ENCODE data around the gene KDM4C.

KDM4C gene

DNA sequence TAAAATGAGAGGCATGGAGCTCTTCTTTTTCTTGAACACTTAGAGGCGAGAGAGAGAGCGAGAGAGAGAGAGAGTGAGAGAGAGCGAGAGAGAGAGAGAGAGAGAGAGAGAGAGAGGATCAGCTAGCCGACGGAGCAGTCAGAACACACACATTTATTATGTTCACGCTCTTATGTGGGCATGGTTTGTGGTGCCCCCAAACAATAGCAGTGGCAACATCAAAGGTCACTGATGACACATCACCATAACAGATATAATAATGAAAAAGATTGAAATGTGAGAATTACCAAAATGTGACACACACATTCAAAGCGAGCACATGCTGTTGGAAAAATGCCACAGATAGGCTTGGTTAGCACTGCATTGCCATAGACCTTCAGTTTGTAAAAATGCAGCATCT is 116.1 kb downstream of the KDM4C start:
- TF ChIP-seq, protein P1, sequence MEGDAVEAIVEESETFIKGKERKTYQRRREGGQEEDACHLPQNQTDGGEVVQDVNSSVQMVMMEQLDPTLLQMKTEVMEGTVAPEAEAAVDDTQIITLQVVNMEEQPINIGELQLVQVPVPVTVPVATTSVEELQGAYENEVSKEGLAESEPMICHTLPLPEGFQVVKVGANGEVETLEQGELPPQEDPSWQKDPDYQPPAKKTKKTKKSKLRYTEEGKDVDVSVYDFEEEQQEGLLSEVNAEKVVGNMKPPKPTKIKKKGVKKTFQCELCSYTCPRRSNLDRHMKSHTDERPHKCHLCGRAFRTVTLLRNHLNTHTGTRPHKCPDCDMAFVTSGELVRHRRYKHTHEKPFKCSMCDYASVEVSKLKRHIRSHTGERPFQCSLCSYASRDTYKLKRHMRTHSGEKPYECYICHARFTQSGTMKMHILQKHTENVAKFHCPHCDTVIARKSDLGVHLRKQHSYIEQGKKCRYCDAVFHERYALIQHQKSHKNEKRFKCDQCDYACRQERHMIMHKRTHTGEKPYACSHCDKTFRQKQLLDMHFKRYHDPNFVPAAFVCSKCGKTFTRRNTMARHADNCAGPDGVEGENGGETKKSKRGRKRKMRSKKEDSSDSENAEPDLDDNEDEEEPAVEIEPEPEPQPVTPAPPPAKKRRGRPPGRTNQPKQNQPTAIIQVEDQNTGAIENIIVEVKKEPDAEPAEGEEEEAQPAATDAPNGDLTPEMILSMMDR (IDR thresholded peaks at IDR 0.05; ENCODE audit: insufficient read depth, low read depth, low read length, missing control alignments): no peak
- DNase-seq (ENCODE audit: low read depth): no peak
- no peak overlapping the region for H3K4me3 ChIP-seq (ENCODE audit: low read depth, low read length)

DNA sequence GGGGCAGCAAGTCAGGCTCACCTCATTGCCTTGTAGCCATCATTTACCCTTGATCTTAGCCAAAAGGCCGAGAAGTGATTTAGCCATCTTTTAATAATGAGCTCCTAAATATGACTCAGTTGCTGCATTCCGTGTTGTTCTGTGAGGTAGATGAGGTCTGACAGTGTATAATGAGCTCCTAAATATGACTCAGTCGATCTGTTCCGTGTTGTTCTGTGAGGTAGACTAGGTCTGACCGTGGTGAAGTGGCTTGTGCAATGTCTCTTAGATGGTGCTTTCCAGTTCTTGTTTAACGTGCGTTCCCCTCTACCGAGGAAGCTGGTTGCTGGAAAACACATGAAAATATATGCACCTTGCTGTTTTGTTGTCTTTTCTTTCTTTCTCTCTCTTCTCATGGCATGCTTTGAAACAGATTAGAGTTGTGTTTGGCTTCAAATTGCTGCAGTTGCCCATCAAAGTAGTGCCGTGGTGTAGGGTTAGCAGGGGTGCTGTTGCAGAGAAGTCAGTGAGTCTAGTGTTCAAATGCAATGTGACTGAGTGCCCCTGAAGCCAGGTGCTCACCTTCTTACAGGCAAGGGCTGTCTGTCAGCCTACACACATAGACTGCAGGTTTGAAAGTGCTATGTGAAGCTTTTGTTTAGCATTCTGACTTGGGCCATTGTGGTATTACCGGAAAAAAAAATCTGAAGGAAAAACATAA is 118.6 kb downstream of the KDM4C start:
- no peak overlapping the region for H3K4me3 ChIP-seq (ENCODE audit: low read depth, low read length)
- TF ChIP-seq, protein P1 (IDR thresholded peaks at IDR 0.05; ENCODE audit: insufficient read depth, low read depth, low read length, missing control alignments): no peak
- no peak for DNase-seq (ENCODE audit: low read depth)

DNA sequence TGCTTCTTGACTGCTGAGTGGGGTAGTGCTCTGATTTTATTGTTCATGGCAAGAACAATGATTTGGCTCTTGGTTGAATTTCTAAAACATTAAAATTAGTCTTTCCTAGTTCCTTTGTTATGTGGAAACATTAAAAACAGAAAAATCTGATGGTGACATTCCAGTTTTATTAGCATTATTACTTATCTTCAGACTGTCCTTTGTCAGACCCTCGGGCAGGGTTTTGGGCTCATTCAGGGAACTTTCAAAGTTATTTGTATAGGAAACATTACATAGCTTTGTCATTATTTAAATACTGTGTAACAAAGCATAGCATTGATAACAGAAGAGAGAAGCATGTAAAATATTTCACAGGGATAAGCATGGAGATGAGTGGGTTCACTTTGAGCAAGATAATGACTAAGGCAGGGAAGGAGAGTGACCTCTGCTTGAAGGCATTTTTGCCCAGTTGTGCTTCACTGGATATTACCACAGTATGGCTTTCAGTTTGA is 119.9 kb downstream of the KDM4C start:
- H3K4me3 ChIP-seq (ENCODE audit: low read depth, low read length): no peak overlapping the region
- DNase-seq (ENCODE audit: low read depth): no peak
- TF ChIP-seq, protein P1 (IDR thresholded peaks at IDR 0.05; ENCODE audit: insufficient read depth, low read depth, low read length, missing control alignments): no peak

DNA sequence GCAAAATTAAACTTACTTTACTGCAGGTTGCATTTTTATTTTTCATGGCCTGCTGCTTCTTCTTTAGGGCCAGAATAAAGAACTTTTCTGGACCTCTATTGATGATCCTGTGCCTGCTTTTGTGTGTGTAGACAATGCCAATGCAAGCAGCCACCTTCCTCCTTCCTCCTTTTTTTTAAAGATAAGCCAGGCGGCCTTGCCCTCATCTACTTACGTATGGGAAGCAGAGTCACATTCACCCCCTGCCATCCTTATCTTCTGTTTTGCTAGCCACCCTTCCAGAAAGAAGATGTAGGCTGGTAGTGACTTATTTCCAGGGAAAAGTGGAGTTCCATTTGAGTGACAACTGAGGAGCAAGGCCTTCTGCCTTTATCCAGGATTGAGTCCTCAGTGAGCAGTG is 122.9 kb downstream of the KDM4C start:
- TF ChIP-seq, protein P1 (IDR thresholded peaks at IDR 0.05; ENCODE audit: insufficient read depth, low read depth, low read length, missing control alignments): no peak
- no peak for DNase-seq (ENCODE audit: low read depth)
- no peak overlapping the region for H3K4me3 ChIP-seq (ENCODE audit: low read depth, low read length)

DNA sequence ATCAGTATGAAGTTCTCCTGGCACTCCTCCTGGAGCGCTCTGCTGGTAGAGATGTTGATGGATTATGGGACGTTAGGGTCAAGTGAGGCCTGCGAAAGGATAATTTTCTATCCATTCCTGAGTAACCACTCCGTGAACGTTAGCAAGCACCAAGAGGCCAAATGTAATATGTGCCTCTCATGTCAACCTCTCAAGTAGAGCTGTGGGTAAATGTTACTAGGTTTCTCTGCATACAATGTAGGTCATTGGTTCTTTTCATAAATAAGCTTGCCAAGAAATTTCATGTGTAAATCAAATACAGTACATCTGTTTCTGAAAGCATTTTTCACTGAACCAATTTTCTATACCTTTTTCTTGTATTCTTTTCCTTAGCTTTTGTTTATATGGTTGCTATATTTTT is 126.3 kb downstream of the KDM4C start:
- TF ChIP-seq, protein P1 (IDR thresholded peaks at IDR 0.05; ENCODE audit: insufficient read depth, low read depth, low read length, missing control alignments): no peak
- no peak for DNase-seq (ENCODE audit: low read depth)
- no peak overlapping the region for H3K4me3 ChIP-seq (ENCODE audit: low read depth, low read length)

DNA sequence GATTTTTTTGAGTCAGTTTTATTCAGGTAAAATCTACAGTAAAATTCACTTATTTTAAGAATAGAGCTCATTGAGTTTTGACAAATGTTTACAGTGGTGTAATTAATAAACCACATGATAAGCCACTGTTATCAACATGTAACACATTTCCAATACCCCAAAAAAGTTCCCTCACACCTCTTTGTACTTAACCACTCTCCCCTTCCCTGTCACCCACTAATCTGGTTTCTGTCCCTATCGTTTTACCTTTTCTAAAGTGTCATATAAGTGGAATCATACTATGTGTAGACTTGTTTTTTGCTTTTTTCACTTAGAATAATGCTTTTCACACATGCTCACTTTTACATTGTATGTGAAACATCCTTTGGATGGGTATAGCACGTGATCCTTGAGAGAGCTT is 127.2 kb downstream of the KDM4C start:
- DNase-seq (ENCODE audit: low read depth): no peak
- no peak overlapping the region for H3K4me3 ChIP-seq (ENCODE audit: low read depth, low read length)

More for the DNA sequence above, 127.2 kb downstream of the KDM4C start:
- TF ChIP-seq, protein P1 (IDR thresholded peaks at IDR 0.05; ENCODE audit: insufficient read depth, low read depth, low read length, missing control alignments): no peak
